Neural progenitor cell (in vitro differentiated cells): ENCODE data around the gene SRRD.

Experiments used
- EZH2 ChIP-seq: fragments of 200-600 bp; sonication (generic); IDR thresholded peaks from 2 replicates; pipeline ENCODE4 v1.6.1; 2017; ENCODE audit warnings: antibody characterized with exemption, mild to moderate bottlenecking, moderate library complexity
- TF ChIP-seq, protein P1 (sequence below): fragments of 200-600 bp; sonication (generic); IDR thresholded peaks from 2 replicates; pipeline ENCODE4 v1.5.1; 2017; ENCODE audit warnings: antibody characterized with exemption, mild to moderate bottlenecking

DNA sequence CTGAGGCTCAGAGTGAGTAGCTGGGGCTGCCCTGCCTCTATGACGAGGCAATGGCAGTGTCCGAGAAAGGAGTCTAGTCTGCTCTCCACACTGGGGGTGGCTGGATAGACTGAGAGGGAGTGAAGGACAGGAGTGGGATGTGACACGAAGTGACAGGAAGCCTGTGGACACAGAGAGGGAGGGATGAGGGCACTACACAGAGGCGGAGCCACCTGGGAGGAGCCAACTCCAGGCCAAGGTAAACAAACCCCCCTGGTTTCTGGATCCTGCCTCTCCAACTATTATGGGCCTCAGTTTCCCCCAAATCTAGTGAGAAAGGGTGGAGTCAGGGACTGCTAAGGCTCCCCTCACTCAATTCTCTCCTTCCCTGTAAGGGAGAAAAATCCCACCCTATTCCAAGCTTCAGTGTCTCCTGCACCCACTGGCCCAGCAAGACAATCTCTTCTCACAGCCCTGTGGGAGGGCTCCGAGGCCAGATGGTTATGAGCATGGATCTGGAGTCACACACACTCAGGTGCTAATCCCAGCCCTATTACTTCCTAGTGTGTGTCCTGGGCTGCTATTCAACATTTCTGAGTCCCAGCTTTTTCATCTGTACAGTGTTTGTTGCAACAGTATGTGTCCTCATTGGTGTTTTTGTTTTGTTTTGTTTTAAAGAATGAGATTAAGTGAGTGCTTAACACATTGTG lies 29.7 kb upstream of the SRRD start:
- no peak for TF ChIP-seq EZH2
- TF ChIP-seq, protein P1, sequence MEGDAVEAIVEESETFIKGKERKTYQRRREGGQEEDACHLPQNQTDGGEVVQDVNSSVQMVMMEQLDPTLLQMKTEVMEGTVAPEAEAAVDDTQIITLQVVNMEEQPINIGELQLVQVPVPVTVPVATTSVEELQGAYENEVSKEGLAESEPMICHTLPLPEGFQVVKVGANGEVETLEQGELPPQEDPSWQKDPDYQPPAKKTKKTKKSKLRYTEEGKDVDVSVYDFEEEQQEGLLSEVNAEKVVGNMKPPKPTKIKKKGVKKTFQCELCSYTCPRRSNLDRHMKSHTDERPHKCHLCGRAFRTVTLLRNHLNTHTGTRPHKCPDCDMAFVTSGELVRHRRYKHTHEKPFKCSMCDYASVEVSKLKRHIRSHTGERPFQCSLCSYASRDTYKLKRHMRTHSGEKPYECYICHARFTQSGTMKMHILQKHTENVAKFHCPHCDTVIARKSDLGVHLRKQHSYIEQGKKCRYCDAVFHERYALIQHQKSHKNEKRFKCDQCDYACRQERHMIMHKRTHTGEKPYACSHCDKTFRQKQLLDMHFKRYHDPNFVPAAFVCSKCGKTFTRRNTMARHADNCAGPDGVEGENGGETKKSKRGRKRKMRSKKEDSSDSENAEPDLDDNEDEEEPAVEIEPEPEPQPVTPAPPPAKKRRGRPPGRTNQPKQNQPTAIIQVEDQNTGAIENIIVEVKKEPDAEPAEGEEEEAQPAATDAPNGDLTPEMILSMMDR = no peak
